T-cell (primary cell): Measurements from ENCODE around the gene AP2M1. TPM values are rescaled to one million over a fixed set of nuclear protein-coding genes. Genes with fewer than 3 reads are reported as not detected.

Experiments used
- ATAC-seq, 4 experiments: fragments of 200-7000 bp in 3 of 4; fragments of 150-1000 bp in 1 of 4; cut with Tn5 transposase; replicated peaks in 1 of 4; 1 replicate in 3 of 4; 2 replicates in 1 of 4; pipeline ENCODE4 v1.10.0; 2021; ENCODE audit warnings: moderate library complexity in 3 of 4, mild to moderate bottlenecking in 2 of 4, moderate number of reproducible peaks in 1 of 4
- CTCF ChIA-PET, 2 donors: fragments of 300-600 bp; sonication (Branson Sonifier 250); formaldehyde crosslinking; loops; one replicate each; lab custom pipeline; 2022; ENCODE audit warnings: antibody characterized with exemption in 2 of 2; lab: Charles Lee
- POLR2A ChIA-PET, 2 donors: fragments of 300-600 bp; sonication (Branson Sonifier 250); formaldehyde crosslinking; loops; one replicate each; lab custom pipeline; 2022; ENCODE audit warnings: antibody characterized with exemption in 2 of 2; lab: Charles Lee
- DNase-seq, 35 experiments: peaks; one replicate each; pipeline versions ENCODE4 v3.0.0 to v3.0.0-alpha.2; 2013 to 2023
- H3K27ac ChIP-seq: one replicate; pipeline ENCODE4 v1.5.1; 2013; ENCODE audit warnings: low read length
- H3K27me3 ChIP-seq, 2 experiments: replicated peaks in 1 of 2; 1 replicate in 1 of 2; 2 replicates in 1 of 2; pipeline versions ENCODE4 v1.6.1 to v1.7.0; 2013; ENCODE audit warnings: low read length in 1 of 2, mixed read lengths in 1 of 2; ENCODE audit not compliant: control insufficient read depth in 2 of 2, insufficient read depth in 2 of 2; ENCODE audit errors: extremely low read depth in 1 of 2
- H3K36me3 ChIP-seq, 2 donors: 1 replicate in 1 of 2; 2 replicates in 1 of 2; pipeline versions ENCODE4 v1.6.1 to v1.7.0; 2013; ENCODE audit warnings: low read length in 1 of 2; ENCODE audit not compliant: control insufficient read depth in 2 of 2, insufficient read depth in 1 of 2; ENCODE audit errors: extremely low read depth in 1 of 2
- H3K4me1 ChIP-seq, 2 experiments: 1 replicate in 1 of 2; 2 replicates in 1 of 2; pipeline versions ENCODE4 v1.6.1 to v1.7.0; 2013; ENCODE audit warnings: low read length in 2 of 2, mixed read lengths in 1 of 2; ENCODE audit not compliant: insufficient read depth in 2 of 2, control insufficient read depth in 1 of 2; ENCODE audit errors: extremely low read depth in 1 of 2
- H3K4me3 ChIP-seq, 2 donors: 1 replicate in 1 of 2; 2 replicates in 1 of 2; pipeline versions ENCODE4 v1.5.1 to v1.7.0; 2013; ENCODE audit warnings: mild to moderate bottlenecking in 2 of 2, low read length in 1 of 2, moderate library complexity in 1 of 2; ENCODE audit not compliant: control insufficient read depth in 1 of 2; ENCODE audit errors: extremely low read depth in 1 of 2
- H3K9me3 ChIP-seq: 2 replicates; pipeline ENCODE4 v1.7.0; 2013
- H3K27ac Mint-ChIP-seq, 2 donors: one replicate each; pipeline ENCODE4 v1.8.0; 2020 to 2021; ENCODE audit warnings: mild to moderate bottlenecking in 2 of 2, mixed read lengths in 2 of 2
- H3K27me3 Mint-ChIP-seq, 2 donors: one replicate each; pipeline ENCODE4 v1.8.0; 2021 to 2022; ENCODE audit warnings: mixed read lengths in 2 of 2
- H3K36me3 Mint-ChIP-seq: one replicate; pipeline ENCODE4 v1.8.0; 2021; ENCODE audit warnings: mixed read lengths
- H3K4me1 Mint-ChIP-seq, 3 donors: one replicate each; pipeline ENCODE4 v1.8.0; 2020 to 2022; ENCODE audit warnings: mixed read lengths in 3 of 3, mild to moderate bottlenecking in 1 of 3
- H3K4me3 Mint-ChIP-seq, 3 donors: one replicate each; pipeline ENCODE4 v1.8.0; 2020 to 2022; ENCODE audit warnings: mild to moderate bottlenecking in 3 of 3, mixed read lengths in 3 of 3, moderate library complexity in 3 of 3
- H3K9me3 Mint-ChIP-seq, 3 donors: one replicate each; pipeline ENCODE4 v1.8.0; 2020 to 2022; ENCODE audit warnings: mixed read lengths in 3 of 3
- whole genome bisulfite sequencing: methylation state at CpG from one replicate; pipeline ENCODE4 v1.1.5; 2013; ENCODE audit warnings: missing lambda C conversion rate; ENCODE audit not compliant: insufficient coverage; 5-methylcytosine and 5-hydroxymethylcytosine counted together
- total RNA-seq, 35 experiments: library from RNA in 6 of 35; stranded (reverse) in 6 of 35; fragments of 120-200 nt in 1 of 35; gene quantifications; one replicate each; pipeline versions ENCODE4 v1.2.1 to v1.2.4 and lab custom pipeline; 2013 to 2026

The AP2M1 gene
- total RNA-seq, 5 donors from 2014 or later (not counting 1 experiment from before 2014, with no cell fraction given) = 124 to 196 (median 188) TPM

DNA sequence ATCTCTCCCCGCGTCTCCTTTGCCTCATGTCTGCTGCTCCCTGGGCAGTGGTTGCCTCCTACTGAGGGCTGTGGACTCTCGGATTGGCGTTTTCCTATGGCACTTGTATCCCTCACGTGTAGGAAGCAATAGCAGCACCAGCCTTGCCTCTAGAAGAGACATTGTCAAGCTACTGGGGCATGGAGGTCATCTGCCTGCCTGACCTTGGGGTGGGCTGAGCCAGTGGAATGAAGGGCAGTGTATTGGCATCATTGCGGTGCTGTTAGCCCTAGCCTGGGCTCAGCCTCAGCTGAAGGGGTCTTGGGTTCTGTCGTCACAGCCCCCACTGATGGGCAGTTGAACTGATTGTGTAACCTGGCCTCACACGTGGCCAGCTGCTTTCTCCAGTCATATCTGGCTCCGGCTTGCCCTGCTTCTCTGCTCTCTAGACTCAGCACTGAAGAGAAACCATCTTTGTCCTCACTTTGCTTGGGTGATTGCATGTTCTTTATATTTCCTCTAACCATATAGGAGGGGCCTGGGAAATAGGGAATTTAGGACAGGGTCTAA, 19.4 kb downstream of the AP2M1 start:
- CTCF ChIA-PET = no interaction called here
- peaks cover 19 to 69% of the 10 kb centered on the region in 2 donors for H3K36me3 ChIP-seq

DNA sequence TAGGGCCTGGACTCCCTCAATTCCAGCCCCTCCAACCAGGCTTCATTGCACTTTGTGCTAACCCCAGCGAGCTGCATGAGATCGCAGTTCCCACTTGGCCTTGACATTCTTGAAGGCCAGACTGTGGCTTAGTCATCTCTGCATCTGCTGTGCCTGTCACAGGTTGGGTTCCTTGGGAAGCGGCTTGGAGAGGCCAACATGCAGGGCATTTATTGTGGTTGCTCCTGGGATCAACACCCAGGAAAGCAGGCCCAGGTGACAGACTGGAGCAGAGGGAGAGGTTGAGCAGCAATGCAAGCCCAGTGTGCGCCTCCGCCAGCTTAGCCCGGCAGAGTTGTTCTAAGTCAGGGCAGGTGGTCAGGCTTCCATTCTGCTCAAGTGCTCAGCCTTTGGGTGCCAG, 21.9 kb downstream of the AP2M1 start:
- ATAC-seq = no peak
- H3K4me1 ChIP-seq = no peaks in the 10 kb centered on the region
- H3K27ac ChIP-seq = no peak overlapping the region
- Mint-ChIP-seq H3K27ac (no peak overlapping the region), H3K36me3 (peaks cover 35% of the 10 kb centered on the region), H3K4me3 (no peak overlapping the region), H3K27me3 (no peaks in the 10 kb centered on the region), H3K4me1 (no peaks in the 10 kb centered on the region), H3K9me3 (no peaks in the 10 kb centered on the region)
- peaks cover 5 to 45% of the 10 kb centered on the region in 2 donors for H3K36me3 ChIP-seq
- no peak for DNase-seq
- H3K9me3 ChIP-seq = no peaks in the 10 kb centered on the region
- 88% methylated on average over 6 of the region's 6 CpGs for WGBS
- POLR2A ChIA-PET = no interaction called here
- no peaks in the 10 kb centered on the region for H3K27me3 ChIP-seq
- H3K4me3 ChIP-seq = no peak overlapping the region
- CTCF ChIA-PET = no interaction called here

More for the DNA sequence above, 19.4 kb downstream of the AP2M1 start:
- DNase-seq = no peak
- Histone ChIP-seq H3K4me1 (no peaks in the 10 kb centered on the region), H3K9me3 (no peaks in the 10 kb centered on the region), H3K4me3 (no peak overlapping the region), H3K27me3 (no peaks in the 10 kb centered on the region), H3K27ac (no peak overlapping the region)
- Mint-ChIP-seq H3K36me3 (peaks cover 49% of the 10 kb centered on the region), H3K4me3 (no peak overlapping the region), H3K9me3 (no peaks in the 10 kb centered on the region), H3K27ac (no peak overlapping the region), H3K27me3 (no peaks in the 10 kb centered on the region), H3K4me1 (peaks cover 5 to 10% (median 10%) of the 10 kb centered on the region in 3 donors)
- POLR2A ChIA-PET = no interaction called here
- no peak for ATAC-seq
- WGBS = 99% methylated on average over 7 of the region's 9 CpGs

DNA sequence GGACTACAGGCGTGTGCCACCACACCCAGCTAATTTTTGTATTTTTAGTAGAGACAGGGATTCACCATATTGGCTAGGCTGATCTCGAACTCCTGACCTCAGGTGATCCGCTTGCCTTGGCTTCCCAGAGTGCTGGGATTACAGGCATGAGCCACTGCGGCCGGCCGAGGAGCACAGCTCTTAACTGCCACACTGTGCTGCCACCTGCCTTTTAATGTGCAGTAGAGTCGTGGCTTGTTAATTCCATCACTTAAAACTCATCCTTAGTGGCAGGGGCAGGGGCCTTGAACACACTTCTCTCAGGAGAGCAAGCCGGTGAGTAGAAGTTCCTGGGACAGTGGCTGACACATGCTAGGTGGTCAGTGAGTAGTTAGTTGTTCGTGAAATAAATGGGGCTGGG, 23.9 kb downstream of the AP2M1 start:
- ATAC-seq = no peak

DNA sequence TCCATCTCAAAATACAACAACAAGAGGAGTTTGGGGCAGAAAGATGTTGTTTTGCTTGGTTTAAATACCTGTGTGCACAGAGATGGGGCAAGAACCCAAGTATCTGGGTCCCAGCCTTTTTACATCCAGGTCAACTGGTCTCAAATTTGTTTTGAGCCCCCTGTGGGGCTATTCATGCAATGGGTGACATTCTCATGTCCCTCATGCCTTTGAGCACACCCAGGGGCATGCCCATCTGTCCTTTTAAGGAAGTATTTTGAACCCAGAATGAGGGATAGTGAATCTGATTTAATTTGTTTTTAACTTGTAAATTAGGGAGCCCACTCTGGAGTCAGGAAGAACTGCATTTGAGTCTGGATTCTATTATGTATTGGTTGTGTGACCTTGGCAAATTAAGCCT, 26.2 kb downstream of the AP2M1 start:
- Mint-ChIP-seq H3K27me3 (peaks cover under 1 to 5% of the 10 kb centered on the region in 2 donors), H3K4me3 (no peak overlapping the region), H3K4me1 (no peaks in the 10 kb centered on the region), H3K36me3 (peaks cover 2% of the 10 kb centered on the region), H3K27ac (no peak overlapping the region), H3K9me3 (no peaks in the 10 kb centered on the region)
- Histone ChIP-seq H3K27me3 (peaks cover 0 to 15% of the 10 kb centered on the region in 2 experiments), H3K36me3 (peaks cover 0 to 4% of the 10 kb centered on the region in 2 donors), H3K27ac (no peak overlapping the region), H3K4me1 (no peaks in the 10 kb centered on the region), H3K4me3 (no peak overlapping the region), H3K9me3 (no peaks in the 10 kb centered on the region)
- POLR2A ChIA-PET = no interaction called here
- DNase-seq (no peak), ATAC-seq (no peak)
- CTCF ChIA-PET = no interaction called here

More for the DNA sequence above, 23.9 kb downstream of the AP2M1 start:
- Histone ChIP-seq H3K36me3 (peaks cover under 1 to 25% of the 10 kb centered on the region in 2 donors), H3K4me1 (no peaks in the 10 kb centered on the region), H3K27ac (no peak overlapping the region), H3K9me3 (no peaks in the 10 kb centered on the region), H3K27me3 (peaks cover 0 to 6% of the 10 kb centered on the region in 2 experiments), H3K4me3 (no peak overlapping the region)
- 100% methylated on average over 3 of the region's 9 CpGs for WGBS
- H3K27me3 Mint-ChIP-seq = no peaks in the 10 kb centered on the region
- POLR2A ChIA-PET = no interaction called here
- H3K4me1 Mint-ChIP-seq = no peaks in the 10 kb centered on the region
- DNase-seq = no peak
- CTCF ChIA-PET = no interaction called here
- H3K27ac Mint-ChIP-seq = no peak overlapping the region
- H3K36me3 Mint-ChIP-seq = peaks cover 21% of the 10 kb centered on the region
- no peaks in the 10 kb centered on the region for H3K9me3 Mint-ChIP-seq
- H3K4me3 Mint-ChIP-seq = no peak overlapping the region

DNA sequence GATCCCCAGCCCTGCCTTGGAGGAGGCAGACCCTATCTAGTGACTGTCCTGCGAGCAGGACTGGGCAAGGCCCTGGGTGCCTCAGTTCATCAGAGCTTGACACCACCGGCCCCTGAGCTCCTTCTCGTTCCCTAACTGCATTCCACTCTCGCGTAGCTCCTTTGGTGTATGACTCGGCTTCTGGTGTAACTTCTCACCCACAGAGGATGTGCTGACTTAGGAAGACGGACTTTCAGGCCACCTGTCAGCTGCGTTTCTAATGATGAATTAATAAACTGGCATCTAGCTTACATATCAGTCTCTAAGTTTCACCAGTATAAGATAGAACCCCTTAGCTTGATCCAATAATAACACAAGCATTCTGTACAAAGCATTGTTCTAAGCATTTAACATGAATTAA, 28.9 kb downstream of the AP2M1 start:
- H3K27ac Mint-ChIP-seq = no peak overlapping the region
- ChIA-PET POLR2A (no interaction called here), CTCF (interaction anchor here in 1 of 2 donors (0.6 kb wide), 2 partner anchors 29 to 507 kb away, joined by 3 read pairs; no protein-coding TSS in a partner anchor)
- Histone ChIP-seq H3K27ac (no peak overlapping the region), H3K9me3 (no peaks in the 10 kb centered on the region), H3K27me3 (peaks cover 0 to 35% of the 10 kb centered on the region in 2 experiments), H3K4me3 (no peak overlapping the region), H3K4me1 (no peaks in the 10 kb centered on the region), H3K36me3 (no peaks in the 10 kb centered on the region)
- no peaks in the 10 kb centered on the region for H3K4me1 Mint-ChIP-seq
- DNase-seq (no peak), ATAC-seq (no peak)
- H3K4me3 Mint-ChIP-seq = no peak overlapping the region
- peaks cover 16 to 18% of the 10 kb centered on the region in 2 donors for H3K27me3 Mint-ChIP-seq
- no peaks in the 10 kb centered on the region for H3K9me3 Mint-ChIP-seq
- no peaks in the 10 kb centered on the region for H3K36me3 Mint-ChIP-seq
- 86% methylated on average over 8 of the region's 8 CpGs for WGBS

DNA sequence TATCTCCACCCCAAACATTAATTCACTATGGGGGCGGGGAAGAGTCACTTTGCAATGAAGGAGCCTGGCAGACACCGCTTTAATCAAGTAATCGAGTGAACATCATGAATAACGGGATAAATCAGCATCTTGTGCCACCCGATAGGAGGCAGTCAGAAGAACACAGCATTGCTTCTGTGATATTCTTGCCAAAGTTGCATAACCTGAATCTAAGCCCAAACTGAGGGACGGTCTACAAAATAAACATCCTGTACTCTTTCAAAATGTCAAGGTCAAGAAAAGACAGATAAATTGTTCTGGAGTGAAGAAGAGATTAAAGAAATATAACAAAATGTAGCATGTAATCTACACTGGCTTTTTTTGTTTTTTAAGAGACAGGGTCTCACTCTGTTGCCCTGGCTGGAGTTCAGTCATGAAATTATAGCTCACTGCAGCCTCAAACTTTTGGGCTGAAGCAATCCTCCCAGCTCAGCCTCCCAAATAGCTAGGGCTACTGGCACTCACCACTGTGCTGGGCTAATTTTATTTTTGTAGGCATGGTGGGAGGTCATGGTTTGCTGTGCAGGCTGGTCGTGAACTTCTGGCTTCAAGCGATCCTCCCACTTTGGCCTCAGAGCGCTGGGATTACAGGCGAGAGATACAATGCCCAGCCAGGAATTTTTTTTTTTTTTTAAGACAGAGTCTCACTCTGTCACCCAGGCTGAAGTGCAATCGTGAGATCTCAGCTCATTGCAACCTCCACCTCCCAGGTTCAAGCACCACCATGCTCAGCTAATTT, 34.7 kb downstream of the AP2M1 start:
- 87% methylated on average over 8 of the region's 11 CpGs for WGBS
- POLR2A ChIA-PET = no interaction called here

More for the DNA sequence above, 34.7 kb downstream of the AP2M1 start:
- Histone ChIP-seq H3K27me3 (peaks cover 3 to 22% of the 10 kb centered on the region in 2 experiments), H3K4me1 (no peaks in the 10 kb centered on the region), H3K4me3 (no peak overlapping the region), H3K9me3 (no peaks in the 10 kb centered on the region), H3K27ac (no peak overlapping the region), H3K36me3 (no peaks in the 10 kb centered on the region)
- Mint-ChIP-seq H3K36me3 (no peaks in the 10 kb centered on the region), H3K27ac (no peak overlapping the region), H3K27me3 (peaks cover 16 to 18% of the 10 kb centered on the region in 2 donors), H3K4me1 (no peaks in the 10 kb centered on the region), H3K4me3 (no peak overlapping the region), H3K9me3 (no peaks in the 10 kb centered on the region)
- CTCF ChIA-PET = no interaction called here
- DNase-seq = no peak
- no peak for ATAC-seq
